Astrocyte of the hippocampus (primary cell): ENCODE results near the gene ADCY6.

Experiments
- DNase-seq: peaks from one replicate; pipeline ENCODE4 v3.0.0; 2011; ENCODE audit warnings: low read depth, low spot score

ADCY6 gene

DNA sequence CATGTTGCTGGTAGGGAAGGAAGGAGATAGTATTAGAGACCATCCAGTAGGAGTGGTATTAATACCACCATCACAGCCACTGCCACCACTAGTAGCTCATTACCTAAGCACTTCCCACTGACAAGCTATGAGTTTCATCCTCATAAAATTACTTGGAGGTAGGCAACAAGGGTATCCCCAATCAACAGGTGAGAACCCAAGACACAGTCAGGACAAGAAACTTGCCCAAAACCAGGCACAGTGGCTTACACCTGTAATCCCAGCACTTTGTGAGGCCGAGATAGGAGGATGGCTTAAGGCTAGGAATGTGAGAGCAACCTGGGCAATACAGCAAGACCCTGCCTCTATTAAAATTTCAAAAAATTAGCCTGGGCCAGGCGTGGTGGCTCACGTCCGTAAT lies 5.5 kb downstream of the ADCY6 start:
- DNase-seq: no peak

DNA sequence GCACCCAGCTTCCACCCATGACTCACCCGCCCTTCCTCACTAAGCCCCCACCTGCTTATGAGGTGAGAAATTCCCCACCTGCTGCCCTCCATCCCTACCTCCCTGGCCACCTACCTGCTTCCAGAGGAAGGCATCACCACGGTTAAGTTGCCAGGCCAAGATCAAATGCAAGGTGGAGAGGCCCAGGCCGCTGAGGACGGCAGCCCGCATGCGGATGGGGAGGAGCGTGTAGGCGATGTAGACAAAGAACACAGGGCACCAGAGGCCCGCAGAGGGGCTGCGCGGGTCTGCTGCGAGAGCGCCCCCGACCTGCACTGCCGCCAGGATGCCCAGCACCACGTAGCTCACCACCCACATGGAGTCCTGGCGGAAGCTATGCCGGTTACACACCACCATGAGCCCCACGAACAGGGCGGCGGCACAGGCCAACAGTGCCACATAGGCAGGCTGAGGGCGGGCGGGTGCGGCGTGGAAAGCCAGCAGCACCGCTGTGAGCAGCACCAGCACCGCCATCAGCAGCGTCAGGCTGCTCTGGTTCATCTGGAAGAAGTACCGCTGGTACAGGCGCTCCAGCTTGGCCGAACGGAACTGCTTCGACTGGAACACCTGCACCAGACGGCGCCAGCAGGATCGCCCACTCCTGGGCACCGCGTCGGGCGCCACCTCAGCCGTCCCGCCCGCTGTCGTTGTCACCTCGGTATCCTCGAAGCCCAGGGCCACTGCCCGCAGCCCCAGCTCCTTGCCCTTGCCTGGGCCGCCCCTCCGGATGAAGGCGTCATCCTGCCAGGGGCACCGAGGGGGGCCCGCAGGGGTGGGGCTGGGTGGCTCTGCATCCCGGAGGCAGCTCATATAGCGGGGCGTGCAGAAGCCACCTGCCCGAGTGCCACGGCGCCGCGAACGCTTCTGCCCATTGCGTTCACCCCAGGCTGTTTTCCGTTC lies 6.2 kb downstream of the ADCY6 start:
- no peak for DNase-seq

DNA sequence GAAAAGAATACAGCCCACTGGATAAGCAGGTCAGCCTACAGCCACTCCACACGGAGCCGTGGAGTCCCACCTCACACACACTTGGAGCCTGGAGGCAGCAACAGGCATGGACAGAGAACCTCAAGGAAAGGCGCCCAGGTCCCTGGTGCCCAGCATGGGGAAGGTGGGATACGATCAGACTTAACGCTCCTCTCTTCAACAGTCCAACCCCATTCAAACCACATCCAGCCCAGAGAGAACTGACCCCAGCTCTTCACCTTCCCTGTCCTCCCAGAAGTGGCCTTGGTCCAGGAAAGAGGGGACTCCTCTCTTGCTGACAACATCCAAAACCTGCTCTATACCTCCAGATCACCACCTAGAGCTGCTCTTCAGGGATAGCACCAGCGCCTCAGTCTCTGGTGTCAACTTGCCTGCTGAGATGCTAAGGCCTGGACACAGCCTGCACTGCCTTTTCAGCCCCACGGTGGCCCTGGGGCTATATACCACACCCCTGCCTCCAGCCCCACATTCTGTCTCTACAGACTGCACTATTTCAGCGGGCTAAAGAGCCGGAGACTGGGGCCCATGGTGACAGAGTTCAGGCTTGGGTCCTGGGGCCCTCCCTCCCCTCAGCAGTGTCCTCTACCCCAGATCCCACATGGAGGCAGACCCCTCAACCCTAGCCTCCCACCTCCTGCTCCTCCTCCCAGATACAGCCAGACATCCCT lies 7.0 kb downstream of the ADCY6 start:
- DNase-seq: no peak

DNA sequence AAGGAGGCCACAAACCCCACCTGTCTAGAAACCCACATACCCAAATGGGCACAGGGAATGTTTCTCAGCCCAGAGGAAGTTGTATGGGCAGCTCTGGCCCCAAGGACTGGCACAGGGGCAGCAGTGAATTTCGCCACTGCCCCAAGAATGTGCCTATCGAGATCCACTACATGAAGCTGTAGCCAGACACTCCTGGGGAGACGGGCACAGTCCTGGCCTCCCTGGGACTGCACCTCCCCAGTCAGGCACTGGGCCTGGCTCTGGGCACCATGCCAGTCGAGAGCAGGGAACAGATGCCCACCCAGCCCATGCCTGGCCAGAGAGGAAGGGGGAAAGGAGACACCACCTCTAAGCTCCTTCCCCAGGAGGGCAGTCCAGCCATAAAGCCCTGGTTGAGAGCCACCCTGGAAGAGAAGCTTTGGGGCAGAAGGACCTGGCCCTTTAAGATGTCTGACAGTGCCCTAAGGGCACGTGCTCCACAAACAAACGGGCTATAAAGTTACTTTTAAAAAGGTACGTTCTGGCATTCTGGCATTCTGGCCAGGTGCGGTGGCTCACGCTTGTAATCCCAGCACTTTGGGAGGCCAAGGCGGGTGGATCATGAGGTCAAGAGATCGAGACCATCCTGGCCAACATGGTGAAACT lies 8.4 kb downstream of the ADCY6 start:
- no peak for DNase-seq

DNA sequence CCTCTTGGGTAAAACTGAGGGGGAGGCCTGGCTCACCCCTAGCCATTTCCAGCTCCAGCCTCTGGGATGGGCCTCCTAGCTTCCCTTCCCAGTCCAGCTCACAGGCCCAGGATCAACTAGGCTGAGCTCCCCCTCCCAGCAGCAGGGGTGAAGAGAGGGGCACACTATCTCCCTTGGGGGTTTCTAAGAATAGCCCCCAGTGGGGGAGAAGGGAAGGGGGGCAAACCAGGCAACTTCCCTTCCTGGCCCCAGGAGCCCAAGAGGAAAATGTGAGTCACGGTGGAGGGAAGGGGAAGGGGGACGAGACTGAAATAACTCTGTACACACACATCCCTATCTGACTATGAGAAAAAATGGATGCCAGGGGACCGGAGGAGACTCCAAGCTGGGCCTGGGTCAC lies 9.0 kb downstream of the ADCY6 start:
- peak; percentile 70 for DNase-seq

DNA sequence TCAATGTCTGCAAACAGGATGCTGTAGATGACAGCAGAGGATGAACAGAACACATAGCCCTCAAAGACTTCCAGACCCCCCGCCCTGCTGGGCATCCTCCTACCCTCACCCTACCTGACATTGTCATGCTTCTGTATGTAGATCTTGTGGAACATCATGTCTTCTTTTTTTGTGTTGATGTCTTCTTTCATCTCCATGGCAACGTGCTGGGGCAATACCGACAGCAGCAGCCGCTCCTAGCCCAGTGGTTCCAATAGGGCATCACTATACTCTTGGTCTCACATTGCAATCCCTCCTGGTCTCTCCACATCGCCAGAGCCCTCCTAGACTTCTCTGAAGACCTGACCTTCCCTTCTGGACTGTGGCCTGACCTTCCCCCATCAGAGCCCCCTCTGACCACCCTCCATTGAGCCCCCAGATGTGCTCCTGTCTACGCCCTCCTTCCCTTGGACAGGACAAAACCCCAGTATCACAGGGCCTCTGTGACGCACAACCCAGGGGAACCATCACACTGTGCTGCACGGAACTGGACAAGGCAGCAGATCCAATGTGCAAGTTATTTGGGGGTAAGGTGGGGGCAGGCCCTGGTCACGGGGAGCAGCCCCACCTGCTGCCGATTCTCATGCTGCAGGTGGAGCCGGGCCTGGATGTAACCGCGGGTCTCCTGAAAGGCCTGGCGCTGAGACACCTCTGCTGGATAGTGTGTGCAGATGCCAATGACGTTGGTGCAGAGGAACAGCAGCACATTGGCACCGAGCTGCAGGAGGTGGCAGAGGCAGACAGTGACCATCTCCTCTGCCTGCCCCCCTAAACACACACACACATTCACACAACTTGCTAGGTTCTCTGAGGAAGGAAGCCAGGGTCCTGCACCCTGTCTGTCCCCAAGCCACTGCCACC lies 11.1 kb downstream of the ADCY6 start:
- no peak for DNase-seq

DNA sequence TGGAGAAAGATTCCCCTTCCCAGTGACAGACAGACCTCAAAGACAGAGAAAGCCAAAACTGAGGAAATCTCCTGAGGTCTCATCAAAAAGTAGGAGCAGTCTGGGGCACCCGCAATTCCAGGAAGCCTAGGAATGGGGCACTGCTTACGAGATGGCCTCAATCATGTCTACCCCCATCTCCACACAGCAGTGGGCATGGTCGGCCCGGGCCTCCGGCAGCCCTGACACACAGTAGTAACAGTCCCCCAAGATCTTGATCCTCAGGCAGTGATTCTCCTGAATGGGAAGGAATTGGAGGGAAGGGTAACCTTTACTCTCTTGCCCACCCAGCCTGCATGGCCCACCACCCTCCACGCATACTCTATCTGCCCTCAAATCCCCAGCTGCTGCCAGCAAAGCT lies 11.9 kb downstream of the ADCY6 start:
- DNase-seq: no peak

DNA sequence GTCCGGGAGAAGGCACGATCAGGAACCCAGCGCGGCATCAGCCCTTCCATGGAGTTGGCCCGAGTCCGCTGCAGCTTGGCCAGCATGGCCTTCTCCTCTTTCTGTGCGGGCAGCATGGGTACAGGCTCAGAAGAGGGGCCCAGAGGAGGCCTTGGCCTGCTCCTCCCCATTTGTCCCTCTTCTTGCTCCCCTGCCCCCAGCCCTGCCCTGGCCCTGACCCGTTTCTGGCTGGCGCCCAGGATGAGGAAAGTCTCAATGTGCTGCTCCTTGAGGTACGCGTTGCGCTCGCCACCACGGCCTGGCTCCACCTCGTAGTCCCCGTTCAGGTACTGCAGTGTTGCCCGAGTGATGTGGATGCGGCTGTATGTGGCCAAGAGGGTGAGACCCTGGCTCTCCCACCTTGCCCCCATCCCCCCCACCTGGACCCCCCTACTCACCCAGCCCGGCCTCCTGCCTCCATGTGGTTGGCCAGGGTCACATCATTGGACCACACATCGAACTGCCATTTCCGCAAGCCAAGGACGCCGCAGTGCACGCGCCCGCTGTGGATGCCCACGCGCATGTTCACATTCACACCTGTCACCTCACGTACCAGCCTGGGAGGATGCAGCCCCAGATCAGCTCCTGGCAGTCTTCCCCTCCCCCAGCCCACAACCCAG lies 12.8 kb downstream of the ADCY6 start:
- no peak for DNase-seq

DNA sequence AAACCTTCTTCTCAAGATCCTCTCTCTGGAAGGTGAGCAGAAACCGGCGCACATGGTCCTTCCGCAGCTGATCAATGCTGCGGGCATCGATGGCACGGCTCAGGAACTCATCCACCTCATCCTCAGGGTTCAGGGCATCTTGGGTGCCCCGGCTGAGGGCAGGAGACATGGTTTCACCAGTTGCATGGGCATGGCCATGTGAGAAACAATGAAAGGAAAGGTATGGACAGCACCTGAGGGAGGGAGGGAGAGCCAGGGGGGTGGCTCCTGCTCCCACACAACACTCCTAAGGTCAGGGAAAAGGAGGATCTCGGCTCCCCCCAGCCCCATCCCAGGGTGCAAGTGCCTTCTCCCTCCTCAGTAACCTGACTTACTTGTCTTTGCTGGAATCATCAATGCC lies 13.6 kb downstream of the ADCY6 start:
- no peak for DNase-seq

DNA sequence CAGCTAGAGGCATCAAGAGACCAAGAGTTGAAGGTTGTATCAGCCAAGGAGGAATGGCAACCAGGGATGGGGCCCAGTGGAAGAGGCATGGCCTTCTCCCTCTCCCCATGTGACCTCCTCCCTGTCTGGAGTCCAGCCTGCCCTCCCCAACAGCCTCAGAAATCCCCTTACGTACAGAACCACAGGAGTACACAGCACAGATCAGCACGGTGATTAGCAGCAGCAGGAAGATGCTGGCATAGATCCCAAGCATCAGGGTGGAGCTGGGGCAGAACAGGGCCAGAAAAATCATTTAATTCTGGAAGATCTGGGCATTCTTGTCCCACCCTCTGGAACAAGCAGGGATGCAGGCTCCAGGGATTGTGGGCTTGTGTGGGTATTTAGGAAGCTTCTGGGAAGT lies 14.4 kb downstream of the ADCY6 start:
- no peak for DNase-seq

DNA sequence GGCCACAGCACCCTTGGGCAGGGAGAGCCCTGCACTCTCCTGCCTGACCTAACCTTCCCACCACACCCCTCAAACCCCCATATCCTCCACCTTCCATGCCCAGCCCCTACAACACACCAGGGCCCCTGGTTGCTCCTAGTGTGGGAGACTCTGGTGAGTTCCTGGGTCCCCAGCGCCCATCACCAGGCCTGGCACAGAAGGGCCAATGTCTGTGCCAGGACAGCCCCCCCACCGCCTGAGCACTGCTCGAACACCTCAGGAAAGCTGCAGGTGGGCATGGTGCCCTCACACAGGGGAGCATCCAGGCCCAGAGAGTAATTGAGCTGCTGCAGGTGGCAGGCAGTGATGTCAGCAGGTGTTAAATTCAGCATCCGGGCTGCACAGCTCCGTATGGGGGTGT lies 15.2 kb downstream of the ADCY6 start:
- DNase-seq: no peak

DNA sequence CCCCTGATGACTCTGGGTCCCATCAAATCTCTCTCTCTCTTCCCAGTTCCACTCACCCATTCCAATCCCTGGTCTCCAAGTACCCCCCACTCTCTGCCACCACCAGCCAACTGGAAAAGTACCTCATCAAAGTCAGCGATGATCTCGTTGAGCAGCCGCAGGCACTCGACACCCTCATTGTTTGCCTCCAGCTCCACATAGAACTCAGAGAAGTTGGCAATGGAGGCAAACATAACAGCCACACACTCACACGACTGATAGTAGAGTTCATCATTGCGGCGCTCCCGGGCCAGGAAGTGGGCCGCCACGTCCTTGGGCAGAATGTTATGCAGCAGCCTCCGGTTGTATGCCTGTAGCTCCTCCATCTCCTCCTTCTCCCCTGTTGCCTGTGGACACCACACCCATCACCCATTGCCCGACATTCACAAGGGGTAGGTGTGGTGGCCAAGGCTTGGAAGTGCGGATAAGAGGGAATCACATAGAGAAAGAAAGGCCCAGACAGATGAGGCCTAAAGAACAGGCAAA lies 17.2 kb downstream of the ADCY6 start:
- no peak for DNase-seq

DNA sequence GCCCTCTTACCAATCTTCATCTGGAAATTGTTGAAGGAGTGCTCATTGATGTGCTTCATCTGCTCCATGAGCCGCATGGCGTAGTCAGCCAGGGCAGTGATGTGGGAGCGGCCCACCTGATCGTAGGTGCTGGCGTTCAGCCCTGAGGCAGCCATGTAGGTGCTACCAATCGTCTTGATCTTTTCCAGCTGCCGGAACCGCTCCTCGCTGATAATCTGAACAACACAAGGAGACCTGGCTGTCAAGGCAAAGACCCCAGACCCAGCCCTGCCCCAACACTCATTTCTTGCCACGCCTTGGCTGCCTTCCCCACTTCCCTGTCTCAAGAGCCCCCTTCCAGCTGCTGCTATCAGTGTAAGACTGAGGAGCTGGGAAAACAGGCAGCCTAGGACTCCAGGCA lies 18.1 kb downstream of the ADCY6 start:
- no peak for DNase-seq

DNA sequence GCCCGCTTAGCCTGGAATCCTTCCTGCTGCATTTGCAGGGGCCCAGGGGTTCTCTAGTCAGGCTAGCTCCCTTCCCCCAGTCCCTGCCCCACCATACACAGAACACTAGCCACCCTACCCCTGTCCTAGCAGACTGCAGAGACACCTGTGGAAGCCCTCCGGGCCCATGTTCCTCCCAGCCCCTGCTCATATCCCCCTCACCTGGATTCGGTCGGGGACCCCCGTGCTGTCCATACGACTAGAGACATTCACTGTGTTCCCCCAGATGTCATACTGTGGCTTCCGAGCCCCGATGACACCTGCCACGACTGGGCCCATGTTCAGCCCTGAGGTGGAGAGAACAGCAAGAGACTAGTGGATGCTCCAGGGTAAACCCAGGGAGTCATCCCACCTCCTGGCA lies 20.2 kb downstream of the ADCY6 start:
- DNase-seq: no peak

DNA sequence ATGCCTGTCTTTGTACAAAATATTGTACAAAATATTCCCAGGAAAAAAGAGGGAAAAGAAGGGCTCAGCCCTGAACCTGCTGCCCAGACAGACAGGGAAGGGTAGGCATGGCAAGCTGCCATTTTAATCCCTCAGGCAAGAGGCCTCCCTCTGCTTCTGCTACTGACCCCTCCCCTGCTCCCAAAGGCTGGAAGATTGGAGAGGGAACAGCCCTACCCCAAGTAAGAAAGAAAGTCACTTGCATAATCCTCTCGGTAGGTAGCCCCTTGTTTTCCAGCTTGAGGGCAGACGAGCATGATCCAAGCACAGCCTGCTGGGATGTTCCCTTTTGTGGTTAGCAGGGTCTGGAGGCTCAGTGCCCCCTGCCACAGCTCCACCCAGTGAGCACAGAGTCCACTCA lies 20.7 kb downstream of the ADCY6 start:
- DNase-seq: no peak

DNA sequence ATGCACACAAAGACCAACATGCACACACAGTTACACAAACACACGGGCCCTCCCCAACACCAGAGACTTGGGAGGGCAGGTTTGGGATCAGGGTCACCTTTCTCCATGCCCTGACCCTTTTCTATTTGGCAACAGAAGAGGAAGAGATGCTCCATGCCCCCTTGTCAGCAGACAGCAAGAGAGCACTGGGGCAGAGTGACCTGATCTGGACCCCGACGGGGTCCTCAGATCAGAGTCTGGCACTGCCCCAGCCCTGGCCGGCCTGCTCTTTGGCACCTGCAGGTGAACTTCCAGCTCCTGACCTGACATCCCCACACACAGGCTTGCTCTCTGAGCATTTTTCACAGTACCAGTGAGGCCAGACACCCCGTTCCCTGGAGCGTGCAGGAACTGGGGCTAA lies 21.4 kb downstream of the ADCY6 start:
- no peak for DNase-seq

DNA sequence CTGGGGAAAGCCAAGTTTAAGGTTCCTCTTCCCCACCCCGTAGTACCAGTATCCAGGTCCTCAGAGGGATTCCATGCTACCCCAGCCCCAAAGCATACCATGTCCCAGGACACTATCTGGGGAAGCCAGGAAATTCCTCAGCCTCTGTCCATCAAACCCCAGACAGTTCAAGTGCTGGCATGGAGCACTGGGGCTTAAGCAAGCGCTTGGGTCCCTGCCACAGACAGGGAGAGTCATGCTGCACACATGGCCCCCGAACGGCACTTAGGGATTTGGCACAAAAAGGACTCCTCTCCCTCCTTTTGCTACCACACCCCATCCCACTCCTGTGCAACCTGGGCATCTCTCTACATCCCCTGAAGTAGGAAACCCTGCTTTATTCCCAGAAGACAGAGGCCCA lies 21.8 kb downstream of the ADCY6 start:
- no peak for DNase-seq

DNA sequence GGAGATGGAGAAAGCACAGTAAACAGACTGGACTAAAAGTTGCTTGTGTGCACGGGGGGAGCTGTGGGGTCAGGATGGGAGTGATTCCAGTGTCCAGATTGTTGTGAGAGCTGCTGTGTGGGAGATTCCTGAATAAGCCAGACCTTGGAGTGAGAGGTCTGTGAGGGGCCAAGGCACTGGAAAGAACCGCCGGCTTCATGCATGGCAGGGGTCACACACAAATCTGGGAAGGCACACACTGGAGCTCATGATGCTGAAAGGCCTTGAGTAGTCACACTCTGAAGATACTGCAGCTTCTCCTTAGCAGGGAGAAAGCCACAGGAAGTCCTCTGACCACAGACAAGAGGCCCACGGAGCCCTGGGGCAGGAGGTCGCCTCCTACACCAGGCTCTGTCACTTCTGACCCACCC lies 23.1 kb downstream of the ADCY6 start:
- no peak for DNase-seq

DNA sequence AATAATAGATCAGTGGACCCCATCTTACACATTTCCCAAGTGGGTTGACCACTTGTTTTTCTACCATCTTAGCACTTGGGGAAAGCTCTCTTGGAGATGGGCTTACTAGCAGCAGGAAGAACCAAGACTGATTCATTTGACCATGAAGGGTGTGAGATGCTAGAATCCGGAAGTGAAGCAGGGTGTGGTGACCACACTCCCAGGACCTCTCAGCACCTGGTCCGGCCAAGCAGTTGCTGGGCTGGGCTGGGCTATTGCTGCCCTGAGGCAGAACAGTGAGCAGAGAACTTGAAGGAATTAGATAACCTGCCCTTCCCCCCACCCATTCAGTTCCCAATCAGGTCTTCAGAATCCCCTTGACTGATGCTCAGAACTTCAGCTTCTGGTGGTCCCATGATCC lies 24.4 kb downstream of the ADCY6 start:
- DNase-seq: no peak

DNA sequence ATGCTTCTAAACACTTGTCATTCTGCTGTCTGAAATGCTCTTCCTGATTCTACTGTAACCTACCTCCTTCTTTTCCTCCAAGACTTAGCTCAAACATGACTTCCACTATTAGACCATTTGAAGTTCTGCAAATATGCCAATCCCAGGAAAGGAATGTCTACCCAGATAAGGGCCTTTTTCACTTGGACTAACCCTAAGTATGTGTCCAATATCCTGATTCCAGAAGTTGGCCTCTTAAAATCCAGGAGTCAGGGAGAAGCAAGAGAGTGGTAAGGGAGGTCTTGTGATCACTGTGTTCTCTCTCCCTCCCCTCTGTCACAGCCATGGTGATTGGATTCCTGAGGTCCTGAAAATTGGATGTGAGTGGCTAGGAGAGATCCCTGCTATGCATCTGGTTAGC lies 30.2 kb downstream of the ADCY6 start:
- DNase-seq: peak; percentile 17

DNA sequence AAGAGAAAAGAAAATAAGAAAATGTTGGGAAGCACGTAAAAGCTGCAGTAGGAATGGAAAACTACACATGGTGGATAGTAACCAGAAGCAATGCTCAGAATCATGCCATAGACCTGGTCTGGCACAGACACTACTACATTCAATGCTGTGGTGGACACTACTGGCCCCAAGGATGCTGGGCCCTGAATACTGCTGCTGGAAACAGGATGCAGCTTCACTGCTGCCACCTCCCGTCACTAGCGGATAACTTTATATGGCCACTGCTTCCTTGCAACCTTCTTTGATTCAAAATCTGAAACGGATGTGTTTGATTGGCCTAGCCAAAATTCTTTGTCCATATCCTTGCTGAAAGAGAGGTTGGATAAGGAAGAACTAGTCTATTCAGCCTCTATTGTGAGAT lies 30.7 kb downstream of the ADCY6 start:
- no peak for DNase-seq
